H1 (cell line): ENCODE measurements around the gene SYNJ2BP. TPM values are rescaled to one million over a fixed set of nuclear protein-coding genes. Genes with fewer than 3 reads are reported as not detected.
A peak's percentile ranks its signal among the peaks of the same experiment; 100 is the strongest.

Experiments used
- CTCF ChIA-PET: fragments of 300-600 bp; sonication (Branson Sonifier 250); formaldehyde crosslinking; loops from one replicate; lab custom pipeline; 2021; ENCODE audit not compliant: partially characterized antibody; lab: Charles Lee
- POLR2A ChIA-PET: fragments of 300-600 bp; sonication (Branson Sonifier 250); formaldehyde crosslinking; loops from one replicate; lab custom pipeline; 2021; ENCODE audit warnings: inconsistent platforms; ENCODE audit not compliant: partially characterized antibody; lab: Charles Lee
- DNase-seq, 2 experiments: peaks; one replicate each; pipeline versions ENCODE4 v3.0.0 to v3.0.0-alpha.2; 2010 to 2022; ENCODE audit warnings: low spot score in 2 of 2, low read depth in 1 of 2, mixed read lengths in 1 of 2
- FAIRE-seq: peaks from 2 replicates; lab custom pipeline; 2011; peaks lifted over from hg19 to GRCh38; lab: Jason Lieb, UNC
- H2AFZ ChIP-seq: 2 replicates; pipeline ENCODE4 v1.8.1; 2012; ENCODE audit warnings: low read length, inconsistent platforms
- H2AK5ac ChIP-seq: 2 replicates; pipeline ENCODE4 v1.6.1; 2013; ENCODE audit warnings: low read depth, low read length
- H2BK120ac ChIP-seq: replicated peaks from 2 replicates; pipeline ENCODE3; 2013; ENCODE audit warnings: low read depth, low read length, inconsistent platforms
- H2BK12ac ChIP-seq: 2 replicates; pipeline ENCODE4 v1.6.1; 2013; ENCODE audit warnings: low read depth, low read length
- H2BK15ac ChIP-seq: 2 replicates; pipeline ENCODE4 v1.6.1; 2013; ENCODE audit warnings: low read length
- H2BK20ac ChIP-seq: 2 replicates; pipeline ENCODE4 v1.6.1; 2013; ENCODE audit warnings: low read length
- H2BK5ac ChIP-seq: 2 replicates; pipeline ENCODE4 v1.6.1; 2013; ENCODE audit warnings: low read depth, low read length
- H3K14ac ChIP-seq: 2 replicates; pipeline ENCODE4 v1.6.1; 2013; ENCODE audit warnings: inconsistent platforms; ENCODE audit not compliant: insufficient read length
- H3K18ac ChIP-seq: 2 replicates; pipeline ENCODE4 v1.6.1; 2013; ENCODE audit warnings: low read length; ENCODE audit errors: extremely low read depth
- H3K23ac ChIP-seq: 2 replicates; pipeline ENCODE4 v1.6.1; 2013; ENCODE audit warnings: inconsistent platforms; ENCODE audit not compliant: insufficient read length
- H3K23me2 ChIP-seq: 2 replicates; pipeline ENCODE4 v1.6.1; 2013; ENCODE audit warnings: low read depth, low read length
- H3K27ac ChIP-seq: 2 replicates; pipeline ENCODE4 v1.6.1; 2011; ENCODE audit warnings: low read depth, low read length, inconsistent platforms
- H3K27me3 ChIP-seq, 4 experiments: replicated peaks in 1 of 4; 1 replicate in 1 of 4; 2 replicates in 3 of 4; pipeline versions ENCODE4 v1.6.1 to v1.8.1; 2011 to 2013; ENCODE audit warnings: low read length in 3 of 4, mild to moderate bottlenecking in 3 of 4, inconsistent platforms in 2 of 4, mixed read lengths in 2 of 4, moderate library complexity in 1 of 4; ENCODE audit not compliant: control insufficient read depth in 3 of 4, insufficient read depth in 3 of 4; ENCODE audit errors: extremely low read depth in 1 of 4
- H3K36me3 ChIP-seq, 4 experiments: 2 replicates each; pipeline versions ENCODE4 v1.6.1 to v1.8.1; 2011 to 2013; ENCODE audit warnings: mild to moderate bottlenecking in 4 of 4, low read length in 3 of 4, moderate library complexity in 2 of 4, control low read depth in 1 of 4, inconsistent platforms in 1 of 4; ENCODE audit not compliant: insufficient read depth in 4 of 4, control insufficient read depth in 2 of 4
- H3K4ac ChIP-seq: replicated peaks from 2 replicates; pipeline ENCODE3; 2013; ENCODE audit warnings: low read length, low read depth, mixed read lengths, inconsistent platforms; ENCODE audit not compliant: insufficient read length
- H3K4me1 ChIP-seq, 4 experiments: replicated peaks in 1 of 4; 1 replicate in 1 of 4; 2 replicates in 3 of 4; pipeline versions ENCODE4 v1.6.1 to v1.8.1; 2011 to 2013; ENCODE audit warnings: low read length in 3 of 4, inconsistent platforms in 2 of 4, mixed read lengths in 1 of 4; ENCODE audit not compliant: insufficient read depth in 4 of 4, control insufficient read depth in 3 of 4
- H3K4me2 ChIP-seq, 2 experiments: 2 replicates each; pipeline versions ENCODE4 v1.6.1 to v1.8.1; 2011 to 2013; ENCODE audit warnings: low read depth in 2 of 2, low read length in 2 of 2, control low read depth in 1 of 2, inconsistent platforms in 1 of 2, mild to moderate bottlenecking in 1 of 2; ENCODE audit not compliant: insufficient read depth in 1 of 2
- H3K4me3 ChIP-seq, 4 experiments: fragments of 200-600, 300-600 bp in 1 of 4; sonication (generic), shearing (Covaris generic), sonication (Bioruptor Twin) in 1 of 4; 2 replicates each; pipeline versions ENCODE4 v1.5.1 to v1.8.1; 2011 to 2016; ENCODE audit warnings: low read length in 4 of 4, low read depth in 3 of 4, control low read depth in 2 of 4, inconsistent platforms in 2 of 4, mild to moderate bottlenecking in 2 of 4, mixed read lengths in 1 of 4, moderate library complexity in 1 of 4; ENCODE audit not compliant: insufficient read depth in 2 of 4; ENCODE audit errors: extremely low read depth in 1 of 4
- H3K56ac ChIP-seq: replicated peaks from 2 replicates; pipeline ENCODE3; 2013; ENCODE audit warnings: low read depth, mild to moderate bottlenecking, mixed read lengths, low read length, inconsistent platforms; ENCODE audit not compliant: insufficient read length
- H3K79me1 ChIP-seq: 2 replicates; pipeline ENCODE4 v1.6.1; 2013; ENCODE audit warnings: low read depth, low read length, control low read depth
- H3K79me2 ChIP-seq, 2 experiments: 2 replicates each; pipeline versions ENCODE4 v1.6.1 to v1.8.1; 2012 to 2013; ENCODE audit warnings: low read length in 2 of 2, mild to moderate bottlenecking in 2 of 2, inconsistent platforms in 1 of 2; ENCODE audit not compliant: insufficient read depth in 2 of 2, control insufficient read depth in 1 of 2
- H3K9ac ChIP-seq, 4 experiments: replicated peaks in 1 of 4; 1 replicate in 1 of 4; 2 replicates in 3 of 4; pipeline versions ENCODE4 v1.6.1 to v1.8.1; 2011 to 2013; ENCODE audit warnings: low read depth in 3 of 4, low read length in 3 of 4, control low read depth in 2 of 4, mild to moderate bottlenecking in 2 of 4, moderate library complexity in 2 of 4, inconsistent platforms in 1 of 4; ENCODE audit errors: extremely low read depth in 1 of 4
- H3K9me3 ChIP-seq, 2 experiments: 2 replicates each; pipeline versions ENCODE4 v1.6.1 to v1.8.1; 2012 to 2013; ENCODE audit warnings: mild to moderate bottlenecking in 2 of 2, moderate library complexity in 2 of 2, control low read depth in 1 of 2, inconsistent platforms in 1 of 2, low read depth in 1 of 2, low read length in 1 of 2, mixed read lengths in 1 of 2; ENCODE audit not compliant: insufficient read depth in 2 of 2
- H4K20me1 ChIP-seq, 2 experiments: replicated peaks in 1 of 2; 2 replicates each; pipeline versions ENCODE3 to v1.8.1; 2011 to 2013; ENCODE audit warnings: inconsistent platforms in 2 of 2, low read length in 2 of 2, mild to moderate bottlenecking in 1 of 2; ENCODE audit not compliant: insufficient read depth in 2 of 2, control insufficient read depth in 1 of 2
- H4K5ac ChIP-seq: 2 replicates; pipeline ENCODE4 v1.6.1; 2013; ENCODE audit warnings: low read length, low read depth, mixed read lengths, inconsistent platforms; ENCODE audit not compliant: insufficient read length
- H4K8ac ChIP-seq: 2 replicates; pipeline ENCODE4 v1.8.0; 2013; ENCODE audit warnings: mild to moderate bottlenecking, moderate library complexity, low read length, inconsistent platforms; ENCODE audit not compliant: insufficient read depth; ENCODE audit errors: extremely low read depth
- H4K91ac ChIP-seq: replicated peaks from 2 replicates; pipeline ENCODE3; 2013; ENCODE audit warnings: low read length, mixed read lengths, inconsistent platforms; ENCODE audit not compliant: insufficient read length
- CTCF ChIP-seq, 3 experiments: IDR thresholded peaks; 1 replicate in 2 of 3; 2 replicates in 1 of 3; pipeline versions ENCODE4 v1.5.1 to v1.6.1; 2011; ENCODE audit warnings: low read length in 3 of 3, mild to moderate bottlenecking in 3 of 3, inconsistent platforms in 2 of 3, low read depth in 1 of 3, moderate library complexity in 1 of 3; ENCODE audit not compliant: insufficient read depth in 1 of 3; ENCODE audit errors: control extremely low read depth in 1 of 3
- NRF1 ChIP-seq: IDR thresholded peaks from 2 replicates; pipeline ENCODE4 v1.6.1; 2011; ENCODE audit warnings: mild to moderate bottlenecking, low read depth, low read length, improper control_type of control experiment
- WGBS, 2 experiments: shearing (Covaris generic) in 1 of 2; methylation state at CpG; one replicate each; pipeline versions ENCODE4 v1.1.6 to v1.1.7; 2013 to 2015; ENCODE audit warnings: low lambda C conversion rate in 2 of 2, mixed read lengths in 2 of 2, inconsistent platforms in 1 of 2, low coverage in 1 of 2, missing lambda C conversion rate in 1 of 2; ENCODE audit not compliant: insufficient replicate concordance in 2 of 2, insufficient coverage in 1 of 2, insufficient read length in 1 of 2; ENCODE audit errors: extremely low coverage in 1 of 2, missing lambda C conversion rate in 1 of 2; 5-methylcytosine and 5-hydroxymethylcytosine counted together
- polyA plus RNA-seq, 7 experiments: library from polyadenylated mRNA; depleted of rRNA in 3 of 7; stranded (reverse) in 5 of 7; unstranded in 2 of 7; fragments of >200 nt in 5 of 7; fragments of 200-250 nt in 2 of 7; gene quantifications; 1 replicate in 5 of 7; 2 replicates in 1 of 7; 4 replicates in 1 of 7; pipeline versions ENCODE4 v1.2.1 to v1.2.3, GENCODE V29; 2011 to 2013; ENCODE audit warnings: missing spikeins in 2 of 7, mixed read lengths in 2 of 7
- total RNA-seq: library from RNA; stranded (reverse); fragmentation: NEBNext Ultra II Directional; extraction: Animal tissue kit (Norgen Biotek cat#: 25700); gene quantifications from 2 replicates; pipeline ENCODE4 v1.2.1, GENCODE V29; 2021

SYNJ2BP gene
- total and polyA plus RNA-seq, 2 of the 8 experiments (the other 6 are each of a cell fraction or from before 2014, with no cell fraction given): 9.6 to 30.6 TPM

- DNase-seq: no peak
These were observed 18.0 kb downstream of the SYNJ2BP start for GRCh38 chr14:70398706-70399431.

More at GRCh38 chr14:70398706-70399431, 18.0 kb downstream of the SYNJ2BP start:
- Histone ChIP-seq H2AK5ac (no peak overlapping the region), H3K79me2 (peaks cover 0 to 22% of the 10 kb centered on the region in 2 experiments; a peak in 2 of 4 replicates), H3K36me3 (no peaks in the 10 kb centered on the region), H4K20me1 (no peaks in the 10 kb centered on the region), H3K4me2 (no peak overlapping the region), H3K9ac (no peak overlapping the region), H3K9me3 (no peaks in the 10 kb centered on the region), H3K56ac (no peak overlapping the region), H3K27ac (no peak overlapping the region), H2BK15ac (no peak overlapping the region; the same call in 1 of the 2 replicates), H3K79me1 (peaks cover 3% of the 10 kb centered on the region; the same call in 1 of the 2 replicates), H2BK120ac (no peak overlapping the region), H4K5ac (no peak overlapping the region), H3K23ac (no peak overlapping the region), H2BK5ac (0 out of 2 replicates have a peak overlapping the region, but pooled peaks have one; percentile 7), H3K4me3 (no peak overlapping the region), H2BK20ac (no peak overlapping the region), H3K27me3 (no peaks in the 10 kb centered on the region), H4K91ac (no peak overlapping the region), H4K8ac (no peak overlapping the region), H3K18ac (no peak overlapping the region), H2BK12ac (no peak overlapping the region), H3K4ac (no peak overlapping the region), H2AFZ (no peak overlapping the region), H3K4me1 (peaks cover 0 to 13% (median 5%) of the 10 kb centered on the region in 4 experiments; a peak in 5 of 7 replicates), H3K23me2 (no peaks in the 10 kb centered on the region), H3K14ac (no peak overlapping the region)
- TF ChIP-seq NRF1 (no peak), CTCF (IDR thresholded peaks at IDR 0.05; ENCODE audit: control extremely low read depth in 1 of 3, insufficient read depth in 1 of 3, low read depth in 1 of 3, low read length in 3 of 3) (peak; percentile 10 to 16 (median 16); a peak in 3 of 4 replicates)
- no peak for FAIRE-seq
- CTCF ChIA-PET: interaction anchor here (1.0 to 2.1 kb wide), 2 partner anchors 169 to 325 kb away, joined by 3 to 8 read pairs; no protein-coding TSS in a partner anchor
- POLR2A ChIA-PET: no interaction called here
- WGBS, 2 experiments: 87% methylated on average over 10 of the region's 23 CpGs; no CpG with 5 or more reads in 1 of the 2 experiments
